ENCODE data around the gene UGT1A8.
"Not testable (repeated sequence)": the region's sequence is repeated elsewhere in the genome, so short reads cannot be mapped to it uniquely, and the experiment has no call there.

GRCh38 chr2:233617476-233617875 lies at the start of gene UGT1A8:
- TF ChIP-seq, protein P1, sequence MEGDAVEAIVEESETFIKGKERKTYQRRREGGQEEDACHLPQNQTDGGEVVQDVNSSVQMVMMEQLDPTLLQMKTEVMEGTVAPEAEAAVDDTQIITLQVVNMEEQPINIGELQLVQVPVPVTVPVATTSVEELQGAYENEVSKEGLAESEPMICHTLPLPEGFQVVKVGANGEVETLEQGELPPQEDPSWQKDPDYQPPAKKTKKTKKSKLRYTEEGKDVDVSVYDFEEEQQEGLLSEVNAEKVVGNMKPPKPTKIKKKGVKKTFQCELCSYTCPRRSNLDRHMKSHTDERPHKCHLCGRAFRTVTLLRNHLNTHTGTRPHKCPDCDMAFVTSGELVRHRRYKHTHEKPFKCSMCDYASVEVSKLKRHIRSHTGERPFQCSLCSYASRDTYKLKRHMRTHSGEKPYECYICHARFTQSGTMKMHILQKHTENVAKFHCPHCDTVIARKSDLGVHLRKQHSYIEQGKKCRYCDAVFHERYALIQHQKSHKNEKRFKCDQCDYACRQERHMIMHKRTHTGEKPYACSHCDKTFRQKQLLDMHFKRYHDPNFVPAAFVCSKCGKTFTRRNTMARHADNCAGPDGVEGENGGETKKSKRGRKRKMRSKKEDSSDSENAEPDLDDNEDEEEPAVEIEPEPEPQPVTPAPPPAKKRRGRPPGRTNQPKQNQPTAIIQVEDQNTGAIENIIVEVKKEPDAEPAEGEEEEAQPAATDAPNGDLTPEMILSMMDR (IDR thresholded peaks at IDR 0.05): not testable (repeated sequence)
- not testable (repeated sequence) for TF ChIP-seq POLR2A (IDR thresholded peaks at IDR 0.05)

Data from adrenal gland (tissue), 5 donors.